SK-N-DZ (cell line): Measurements from ENCODE around the gene HDDC3.

ENCODE experiments used
- DNase-seq: peaks from one replicate; pipeline ENCODE4 v3.0.0-alpha.2; 2015; ENCODE audit warnings: low spot score

The HDDC3 gene

GRCh38 chr15:90953947-90954711, 21.8 kb upstream of the HDDC3 start:
- DNase-seq, result no peak

- DNase-seq, result no peak
Observed at GRCh38 chr15:90952901-90953677, 20.7 kb upstream of the HDDC3 start.

- no peak for DNase-seq
Observed at GRCh38 chr15:90950676-90951075, 18.3 kb upstream of the HDDC3 start.

GRCh38 chr15:90949979-90950675, 17.8 kb upstream of the HDDC3 start:
- DNase-seq, result no peak

GRCh38 chr15:90948506-90948905, 16.2 kb upstream of the HDDC3 start:
- no peak for DNase-seq

GRCh38 chr15:90947577-90948357, 15.4 kb upstream of the HDDC3 start:
- no peak for DNase-seq

- no peak for DNase-seq
Observed at GRCh38 chr15:90946941-90947576, 14.7 kb upstream of the HDDC3 start.

GRCh38 chr15:90946538-90946937, 14.2 kb upstream of the HDDC3 start:
- no peak for DNase-seq

GRCh38 chr15:90945091-90945490, 12.7 kb upstream of the HDDC3 start:
- no peak for DNase-seq

- no peak for DNase-seq
Observed at GRCh38 chr15:90942354-90943120, 10.2 kb upstream of the HDDC3 start.

- no peak for DNase-seq
Observed at GRCh38 chr15:90941038-90941437, 8.7 kb upstream of the HDDC3 start.

- DNase-seq, result no peak
Observed at GRCh38 chr15:90939756-90940155, 7.4 kb upstream of the HDDC3 start.

- no peak for DNase-seq
Observed at GRCh38 chr15:90938261-90938660, 5.9 kb upstream of the HDDC3 start.

- DNase-seq, result no peak
Observed at GRCh38 chr15:90936823-90937222, 4.5 kb upstream of the HDDC3 start.

GRCh38 chr15:90934949-90935751, 2.8 kb upstream of the HDDC3 start, which contains the start of gene UNC45A:
Gene UNC45A (plus strand): TSS chr15:90935285. CDS start chr15:90935325, 40 bp downstream.
- peak; percentile 87 for DNase-seq

GRCh38 chr15:90934256-90934948, 2.1 kb upstream of the HDDC3 start:
- DNase-seq, result peak; percentile 88

- no peak for DNase-seq
Observed at GRCh38 chr15:90933301-90933700, 952 bp upstream of the HDDC3 start.

GRCh38 chr15:90932660-90932991, 277 bp upstream of the HDDC3 start:
- no peak for DNase-seq

GRCh38 chr15:90931575-90931827, 848 bp downstream of the HDDC3 start:
- DNase-seq, result no peak
